NCI-H1105 (cell line): ENCODE data around the gene CCT6A.
A peak's percentile ranks its signal among the peaks of the same experiment; 100 is the strongest.
"Not testable (repeated sequence)": the region's sequence is repeated elsewhere in the genome, so short reads cannot be mapped to it uniquely, and the experiment has no call there.

Experiments used
- DNase-seq: peaks from one replicate; lab custom pipeline; 2025; lab: John Stamatoyannopoulos, UW

Gene CCT6A

GRCh38 chr7:56053379-56053778 lies 1.8 kb downstream of the CCT6A start:
- no peak for DNase-seq

DNA sequence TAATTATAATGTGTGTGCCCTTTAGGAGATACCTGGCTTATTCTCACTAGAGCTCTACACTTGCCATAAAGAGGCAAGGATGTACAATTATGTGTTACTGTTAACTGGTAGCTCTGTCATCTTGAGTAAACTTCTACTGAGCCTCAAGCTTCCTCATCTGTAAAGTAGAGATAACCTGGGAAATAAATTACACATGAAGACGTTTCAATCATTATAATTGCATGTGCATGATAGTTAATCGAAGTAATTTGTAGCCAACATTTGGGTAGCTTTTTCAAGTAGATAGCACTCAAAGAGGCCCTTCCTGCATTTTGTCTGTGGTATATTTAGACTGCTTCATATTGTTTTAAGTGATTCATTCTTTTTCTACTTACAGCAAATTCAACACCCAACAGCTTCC lies 2.4 kb downstream of the CCT6A start:
- no peak for DNase-seq

GRCh38 chr7:56062382-56062781 lies 10.8 kb downstream of the CCT6A start:
- no peak for DNase-seq

- no peak for DNase-seq
Measured at GRCh38 chr7:56063500-56063881, 11.9 kb downstream of the CCT6A start.

DNA sequence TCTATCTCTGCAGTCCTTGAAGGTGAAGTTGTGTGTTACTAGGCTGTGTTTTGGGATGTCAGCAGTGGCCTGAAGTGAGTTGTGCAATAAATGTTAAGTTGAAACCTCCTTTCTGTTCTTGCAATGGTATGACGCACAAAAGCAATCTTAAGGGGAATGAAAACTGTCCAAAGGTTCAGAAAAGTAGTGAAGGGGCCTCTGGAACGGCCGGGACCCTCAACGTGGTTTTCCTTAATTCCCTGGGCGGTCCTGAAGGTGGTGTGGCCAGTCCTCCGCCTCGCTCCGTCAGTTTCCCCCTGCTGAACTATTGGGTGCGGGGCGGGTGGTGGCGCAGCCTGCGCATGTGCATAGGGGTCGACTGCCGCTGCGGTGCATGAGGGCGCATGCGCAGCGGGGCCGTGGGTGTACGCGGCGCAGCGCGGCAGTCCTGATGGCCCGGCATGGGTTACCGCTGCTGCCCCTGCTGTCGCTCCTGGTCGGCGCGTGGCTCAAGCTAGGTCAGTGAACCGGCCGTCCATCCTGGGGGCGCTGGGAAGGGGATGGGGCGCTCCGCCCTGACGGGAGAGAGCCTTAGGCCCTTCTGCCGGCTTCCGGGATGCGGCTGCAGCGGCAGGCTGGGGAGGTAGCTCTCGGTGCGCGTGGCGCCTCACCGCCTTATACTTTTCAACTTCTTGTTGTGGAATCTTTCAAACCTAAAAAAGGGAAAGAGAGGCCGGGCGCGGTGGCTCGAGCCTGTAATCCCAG lies 12.5 kb downstream of the CCT6A start, which contains the start of gene SUMF2:
Gene SUMF2 (plus strand): TSS at position 405 of the 744 bp plus-strand sequence. CDS start 26 bp downstream, at position 431.
- DNase-seq: peak; percentile 85

DNA sequence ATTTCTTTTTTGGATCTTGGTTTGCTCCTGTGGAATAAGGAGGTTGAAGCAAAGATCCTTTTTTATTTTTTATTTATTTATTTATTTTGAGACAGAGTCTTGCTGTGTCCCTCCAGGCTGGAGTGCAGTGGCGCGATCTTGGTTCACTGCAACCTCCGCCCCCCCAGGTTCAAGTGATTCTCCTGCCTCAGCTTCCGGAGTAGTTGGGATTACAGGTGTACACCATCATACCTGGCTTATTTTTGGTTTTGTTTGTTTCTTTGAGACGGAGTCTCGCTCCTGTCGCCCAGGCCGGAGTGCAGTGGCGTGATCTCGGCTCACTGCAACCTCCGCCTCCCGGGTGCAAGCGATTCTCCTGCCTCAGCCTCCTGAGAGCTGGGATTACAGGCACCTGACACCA lies 14.8 kb downstream of the CCT6A start:
- DNase-seq: not testable (repeated sequence)

GRCh38 chr7:56074371-56074791 lies 22.8 kb downstream of the CCT6A start:
- DNase-seq: peak; percentile 63

- DNase-seq: no peak
Measured at GRCh38 chr7:56077681-56078080, 26.1 kb downstream of the CCT6A start.

DNA sequence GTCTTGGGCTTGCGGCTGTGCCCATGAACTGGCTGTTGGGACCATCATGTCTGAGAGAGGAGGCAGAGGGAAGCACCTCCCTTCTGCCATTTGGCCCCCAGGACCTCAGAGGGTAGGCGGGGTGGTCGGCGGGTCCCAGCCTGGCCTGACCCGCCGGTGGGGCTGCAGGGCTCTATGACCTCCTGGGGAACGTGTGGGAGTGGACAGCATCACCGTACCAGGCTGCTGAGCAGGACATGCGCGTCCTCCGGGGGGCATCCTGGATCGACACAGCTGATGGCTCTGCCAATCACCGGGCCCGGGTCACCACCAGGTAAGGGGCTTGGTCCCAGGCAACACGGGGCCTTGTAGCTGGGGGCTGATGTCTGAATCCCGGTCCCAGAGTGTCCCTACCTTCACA lies 26.6 kb downstream of the CCT6A start:
- DNase-seq: no peak

DNA sequence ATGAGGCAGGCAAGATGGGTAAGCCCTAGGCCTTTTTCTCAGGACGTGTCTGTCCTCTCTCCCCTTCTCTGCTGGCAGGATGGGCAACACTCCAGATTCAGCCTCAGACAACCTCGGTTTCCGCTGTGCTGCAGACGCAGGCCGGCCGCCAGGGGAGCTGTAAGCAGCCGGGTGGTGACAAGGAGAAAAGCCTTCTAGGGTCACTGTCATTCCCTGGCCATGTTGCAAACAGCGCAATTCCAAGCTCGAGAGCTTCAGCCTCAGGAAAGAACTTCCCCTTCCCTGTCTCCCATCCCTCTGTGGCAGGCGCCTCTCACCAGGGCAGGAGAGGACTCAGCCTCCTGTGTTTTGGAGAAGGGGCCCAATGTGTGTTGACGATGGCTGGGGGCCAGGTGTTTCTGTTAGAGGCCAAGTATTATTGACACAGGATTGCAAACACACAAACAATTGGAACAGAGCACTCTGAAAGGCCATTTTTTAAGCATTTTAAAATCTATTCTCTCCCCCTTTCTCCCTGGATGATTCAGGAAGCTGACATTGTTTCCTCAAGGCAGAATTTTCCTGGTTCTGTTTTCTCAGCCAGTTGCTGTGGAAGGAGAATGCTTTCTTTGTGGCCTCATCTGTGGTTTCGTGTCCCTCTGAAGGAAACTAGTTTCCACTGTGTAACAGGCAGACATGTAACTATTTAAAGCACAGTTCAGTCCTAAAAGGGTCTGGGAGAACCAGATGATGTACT lies 28.1 kb downstream of the CCT6A start:
- DNase-seq: peak; percentile 84

GRCh38 chr7:56080726-56081435 lies 29.3 kb downstream of the CCT6A start:
- not testable (repeated sequence) for DNase-seq

GRCh38 chr7:56081626-56082340 lies 30.2 kb downstream of the CCT6A start:
- DNase-seq: no peak

DNA sequence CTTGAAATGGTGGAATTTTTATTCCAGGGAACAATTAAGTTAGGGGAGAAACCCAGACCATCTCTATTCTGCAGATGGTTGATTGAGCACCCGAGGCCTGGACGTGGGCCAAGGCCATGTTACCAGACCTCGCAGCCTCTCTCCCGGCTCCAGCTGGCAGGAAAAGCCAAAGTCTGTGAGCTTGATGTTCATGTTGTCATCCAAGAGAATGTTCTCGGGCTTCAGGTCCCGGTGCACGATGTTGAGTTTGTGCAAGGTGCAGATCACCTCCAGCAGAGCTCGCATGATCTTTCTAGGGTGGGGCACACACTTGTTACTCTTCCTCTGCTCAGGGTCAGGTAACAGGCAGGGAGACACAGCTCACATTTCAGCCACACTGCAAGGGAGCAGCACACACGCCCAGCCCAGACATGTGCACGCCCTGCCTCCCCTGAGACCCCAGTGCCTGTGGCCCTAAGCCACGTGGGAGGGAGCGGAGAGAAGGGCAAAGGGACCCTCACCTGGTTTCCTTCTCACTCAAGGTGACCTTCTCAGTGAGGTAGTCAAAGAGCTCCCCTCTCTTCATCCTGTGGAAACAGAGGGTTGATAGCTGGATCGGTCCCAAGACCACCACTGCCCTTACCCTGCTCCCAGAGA lies 31.7 kb downstream of the CCT6A start:
- peak; percentile 76 for DNase-seq

DNA sequence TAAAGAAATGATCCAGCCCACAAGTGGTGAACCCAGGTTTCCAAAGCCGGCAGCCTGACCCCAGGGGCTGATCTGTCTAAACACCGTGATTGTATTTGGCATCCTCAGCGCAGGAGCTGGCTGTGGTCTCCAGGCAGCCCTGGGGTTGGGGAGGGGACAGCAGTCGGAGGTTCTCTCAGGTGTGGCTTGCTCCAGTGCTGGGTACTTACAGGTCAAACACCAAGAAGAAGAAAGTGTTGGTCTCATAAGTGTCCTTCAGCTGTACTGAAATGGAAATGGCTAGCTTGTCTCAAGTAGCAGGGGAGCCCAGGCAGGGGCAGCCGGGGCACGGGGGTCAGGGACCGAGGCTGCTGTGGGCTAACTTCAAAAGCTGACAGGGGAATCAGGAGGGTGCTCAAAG lies 35.2 kb downstream of the CCT6A start:
- DNase-seq: no peak

GRCh38 chr7:56087445-56087844 lies 35.9 kb downstream of the CCT6A start:
- no peak for DNase-seq

- DNase-seq: no peak
Measured at GRCh38 chr7:56091591-56091990, 40.0 kb downstream of the CCT6A start.

- not testable (repeated sequence) for DNase-seq
Measured at GRCh38 chr7:56092388-56092787, 40.8 kb downstream of the CCT6A start.

- DNase-seq: peak; percentile 22
Measured at GRCh38 chr7:56092789-56093531, 41.4 kb downstream of the CCT6A start, which contains the start of gene PHKG1. Gene PHKG1, minus strand, starts transcription at chr7:56092952. Its CDS starts 4,011 bp downstream, at chr7:56088941.

DNA sequence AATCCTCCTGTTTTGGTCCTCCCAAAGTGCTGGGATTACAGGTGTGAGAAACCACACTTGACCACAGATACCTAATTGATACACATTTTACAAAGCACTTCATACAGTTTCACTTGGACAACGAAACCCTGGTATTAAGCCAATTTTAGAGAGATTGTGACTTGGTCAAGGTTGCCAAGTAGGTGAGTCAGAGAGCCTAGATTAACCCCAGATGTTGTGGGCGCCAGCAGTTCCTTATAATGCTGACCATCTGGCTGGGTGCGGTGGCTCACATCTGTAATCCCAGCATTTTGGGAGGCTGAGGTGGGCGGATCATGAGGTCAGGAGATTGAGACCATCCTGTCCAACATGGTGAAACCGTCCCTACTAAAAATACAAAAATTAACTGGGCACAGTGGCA lies 46.1 kb downstream of the CCT6A start:
- DNase-seq: no peak

GRCh38 chr7:56098187-56099008 lies 46.8 kb downstream of the CCT6A start:
- not testable (repeated sequence) for DNase-seq
